KMS-11 (cell line): ENCODE results near the gene TCEANC.

Experiments used
- H2AFZ ChIP-seq: fragments of 200-600 bp; sonication (generic); 2 replicates; pipeline ENCODE4 v1.6.1; 2016; ENCODE audit warnings: antibody characterized with exemption, mixed run types, low read depth
- H3K27ac ChIP-seq: fragments of 200-600 bp; sonication (generic); 2 replicates; pipeline ENCODE4 v1.6.1; 2016; ENCODE audit warnings: mild to moderate bottlenecking, mixed run types
- H3K27me3 ChIP-seq: fragments of 200-600 bp; sonication (generic); 2 replicates; pipeline ENCODE4 v1.6.1; 2017; ENCODE audit warnings: mild to moderate bottlenecking, low read depth, mixed run types, moderate library complexity; ENCODE audit not compliant: insufficient read depth
- H3K36me3 ChIP-seq: fragments of 200-600 bp; sonication (generic); 2 replicates; pipeline ENCODE4 v1.6.1; 2017; ENCODE audit warnings: mild to moderate bottlenecking, mixed run types; ENCODE audit not compliant: insufficient read depth
- H3K4me1 ChIP-seq: fragments of 200-600 bp; sonication (generic); 2 replicates; pipeline ENCODE4 v1.6.1; 2016; ENCODE audit warnings: mild to moderate bottlenecking, low read depth, mixed run types; ENCODE audit not compliant: poor library complexity, severe bottlenecking
- H3K4me2 ChIP-seq: fragments of 200-600 bp; sonication (generic); 2 replicates; pipeline ENCODE4 v1.7.0; 2016; ENCODE audit warnings: mild to moderate bottlenecking, mixed run types
- H3K4me3 ChIP-seq: fragments of 200-600 bp; sonication (generic); IDR thresholded peaks from 2 replicates; pipeline ENCODE4 v1.6.1; 2017; ENCODE audit warnings: low read depth, low read length, mixed read lengths; ENCODE audit not compliant: insufficient read depth
- H3K79me2 ChIP-seq: fragments of 200-600 bp; sonication (generic); 2 replicates; pipeline ENCODE4 v1.6.1; 2016; ENCODE audit warnings: low read depth, mixed run types; ENCODE audit not compliant: insufficient read depth
- H3K9ac ChIP-seq: fragments of 200-600 bp; sonication (generic); 2 replicates; pipeline ENCODE4 v1.6.1; 2016; ENCODE audit warnings: mild to moderate bottlenecking, mixed run types
- H4K20me1 ChIP-seq: fragments of 200-600 bp; sonication (generic); 2 replicates; pipeline ENCODE4 v1.6.1; 2016; ENCODE audit warnings: mild to moderate bottlenecking, mixed run types; ENCODE audit not compliant: insufficient read depth
- TF ChIP-seq, protein P1 (sequence below): fragments of 200-600 bp; sonication (generic); conservative IDR thresholded peaks from 2 replicates; pipeline ENCODE4 v1.6.1; 2017; ENCODE audit warnings: low read depth, mild to moderate bottlenecking, antibody characterized with exemption, low read length, moderate library complexity, mixed read lengths

Gene TCEANC

DNA sequence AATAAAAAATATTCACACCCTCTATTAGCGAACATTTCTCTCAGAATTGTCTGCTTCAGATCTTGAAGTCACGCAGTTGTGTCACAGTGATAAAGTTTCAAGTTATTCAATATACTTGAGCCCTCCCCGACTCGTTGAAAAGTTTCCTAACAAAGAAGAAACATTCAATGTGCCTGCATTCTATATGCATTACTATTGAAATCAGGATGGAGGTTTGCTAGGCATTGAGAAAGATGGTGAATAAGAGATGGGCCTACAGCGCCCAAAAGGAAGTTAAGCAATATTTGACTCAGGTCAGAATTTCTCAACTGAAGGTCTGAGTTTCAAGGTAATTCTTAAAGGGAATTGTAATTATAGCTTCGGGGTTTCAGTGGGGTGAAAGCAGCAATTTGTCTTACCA, 6.1 kb downstream of the TCEANC start:
- no peak overlapping the region for H3K4me3 ChIP-seq

DNA sequence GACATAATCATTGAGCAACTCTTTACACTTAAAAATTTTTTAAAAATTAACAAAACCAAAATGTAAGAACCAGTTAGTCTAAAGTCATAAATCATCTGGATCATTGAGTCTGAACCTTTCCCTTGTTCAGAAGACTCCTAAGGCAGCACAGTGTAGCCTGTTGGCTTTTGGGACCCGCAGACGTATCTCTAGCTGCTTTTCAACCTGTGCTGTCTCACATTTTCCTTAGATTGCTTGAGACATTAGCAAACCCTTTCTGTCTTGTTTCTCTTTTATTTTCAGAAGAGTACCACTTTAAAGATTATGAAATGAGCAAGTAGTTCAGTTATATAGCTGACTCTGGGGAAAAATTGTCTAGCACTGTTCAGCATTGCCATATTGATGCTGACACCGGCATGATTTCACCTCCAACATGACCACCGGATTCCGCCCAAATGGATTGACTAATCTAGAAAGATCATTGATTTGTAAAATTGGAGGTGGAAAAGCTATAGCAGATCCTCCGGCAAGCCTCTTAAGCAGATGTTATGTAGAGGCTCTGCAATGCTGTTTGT, 8.9 kb downstream of the TCEANC start:
- Histone ChIP-seq H3K4me1 (peaks cover 80% of the 10 kb centered on the region), H3K4me2 (peak overlapping the region; percentile 83), H3K4me3 (no peak overlapping the region)

More for the DNA sequence above, 6.1 kb downstream of the TCEANC start:
- Histone ChIP-seq H3K79me2 (peaks cover 4% of the 10 kb centered on the region), H3K4me1 (peaks cover 58% of the 10 kb centered on the region), H3K27ac (peak overlapping the region; percentile 38; the same call in 1 of the 2 replicates), H3K9ac (peak overlapping the region; percentile 11; the same call in 1 of the 2 replicates), H3K36me3 (no peaks in the 10 kb centered on the region), H2AFZ (no peak overlapping the region), H3K27me3 (no peaks in the 10 kb centered on the region), H4K20me1 (no peaks in the 10 kb centered on the region), H3K4me2 (peak overlapping the region; percentile 83)
- TF ChIP-seq, protein P1, sequence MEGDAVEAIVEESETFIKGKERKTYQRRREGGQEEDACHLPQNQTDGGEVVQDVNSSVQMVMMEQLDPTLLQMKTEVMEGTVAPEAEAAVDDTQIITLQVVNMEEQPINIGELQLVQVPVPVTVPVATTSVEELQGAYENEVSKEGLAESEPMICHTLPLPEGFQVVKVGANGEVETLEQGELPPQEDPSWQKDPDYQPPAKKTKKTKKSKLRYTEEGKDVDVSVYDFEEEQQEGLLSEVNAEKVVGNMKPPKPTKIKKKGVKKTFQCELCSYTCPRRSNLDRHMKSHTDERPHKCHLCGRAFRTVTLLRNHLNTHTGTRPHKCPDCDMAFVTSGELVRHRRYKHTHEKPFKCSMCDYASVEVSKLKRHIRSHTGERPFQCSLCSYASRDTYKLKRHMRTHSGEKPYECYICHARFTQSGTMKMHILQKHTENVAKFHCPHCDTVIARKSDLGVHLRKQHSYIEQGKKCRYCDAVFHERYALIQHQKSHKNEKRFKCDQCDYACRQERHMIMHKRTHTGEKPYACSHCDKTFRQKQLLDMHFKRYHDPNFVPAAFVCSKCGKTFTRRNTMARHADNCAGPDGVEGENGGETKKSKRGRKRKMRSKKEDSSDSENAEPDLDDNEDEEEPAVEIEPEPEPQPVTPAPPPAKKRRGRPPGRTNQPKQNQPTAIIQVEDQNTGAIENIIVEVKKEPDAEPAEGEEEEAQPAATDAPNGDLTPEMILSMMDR, result no peak; the same call in 1 of the 2 replicates

DNA sequence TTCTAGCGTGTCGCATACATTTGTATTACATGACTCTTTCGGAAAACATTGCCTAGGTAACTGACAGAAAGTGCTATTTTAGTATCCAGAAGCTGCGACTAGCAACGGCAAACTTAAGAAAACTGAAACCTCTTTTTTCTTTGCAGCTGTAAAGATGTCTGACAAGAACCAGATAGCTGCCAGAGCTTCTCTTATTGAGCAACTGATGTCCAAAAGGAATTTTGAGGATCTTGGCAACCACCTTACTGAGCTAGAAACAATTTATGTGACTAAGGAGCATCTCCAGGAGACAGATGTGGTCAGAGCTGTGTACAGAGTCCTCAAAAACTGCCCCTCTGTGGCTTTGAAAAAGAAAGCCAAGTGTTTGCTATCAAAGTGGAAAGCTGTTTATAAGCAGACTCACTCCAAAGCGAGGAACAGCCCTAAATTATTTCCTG, 9.4 kb downstream of the TCEANC start:
- peak overlapping the region; percentile 98 for H3K27ac ChIP-seq
- H3K79me2 ChIP-seq, result no peaks in the 10 kb centered on the region; the same call in 1 of the 2 replicates
- H3K27me3 ChIP-seq, result no peaks in the 10 kb centered on the region
- peak overlapping the region; percentile 83 for H3K4me2 ChIP-seq
- no peaks in the 10 kb centered on the region for H4K20me1 ChIP-seq
- H2AFZ ChIP-seq, result peak overlapping the region; percentile 51
- peak overlapping the region; percentile 81 for H3K9ac ChIP-seq
- H3K4me3 ChIP-seq, result no peak overlapping the region
- TF ChIP-seq, protein P1, result no peak
- H3K4me1 ChIP-seq, result peaks cover 85% of the 10 kb centered on the region
- H3K36me3 ChIP-seq, result no peaks in the 10 kb centered on the region

More for the DNA sequence above, 8.9 kb downstream of the TCEANC start:
- Histone ChIP-seq H3K27ac (peak overlapping the region; percentile 98), H3K27me3 (no peaks in the 10 kb centered on the region), H2AFZ (peak overlapping the region; percentile 51), H4K20me1 (no peaks in the 10 kb centered on the region), H3K9ac (peak overlapping the region; percentile 81), H3K36me3 (no peaks in the 10 kb centered on the region), H3K79me2 (no peaks in the 10 kb centered on the region; the same call in 1 of the 2 replicates)
- TF ChIP-seq, protein P1, result no peak

DNA sequence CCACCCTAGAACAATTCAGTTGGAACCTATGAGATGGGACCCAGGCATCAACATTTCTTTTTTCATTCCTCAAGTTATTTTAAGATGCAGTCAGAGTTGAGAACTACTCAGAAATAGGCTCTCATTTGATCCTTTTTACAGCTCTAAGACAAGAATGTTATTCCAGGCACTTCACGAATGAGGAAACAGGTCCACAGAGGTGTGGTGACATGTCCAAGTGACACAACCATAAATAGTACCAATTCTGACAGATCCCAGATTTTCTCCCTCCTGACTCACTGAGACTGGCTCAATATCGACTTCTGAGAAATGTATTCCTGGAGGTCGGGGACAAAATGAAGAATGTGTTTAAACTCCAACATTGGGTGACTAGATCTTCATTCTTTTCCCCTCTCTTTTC, 11.1 kb downstream of the TCEANC start:
- Histone ChIP-seq H3K27ac (peak overlapping the region; percentile 98; the same call in 1 of the 2 replicates), H3K9ac (no peak overlapping the region; the same call in 1 of the 2 replicates), H4K20me1 (no peaks in the 10 kb centered on the region), H3K79me2 (no peaks in the 10 kb centered on the region; the same call in 1 of the 2 replicates), H3K4me3 (no peak overlapping the region), H2AFZ (no peak overlapping the region), H3K36me3 (no peaks in the 10 kb centered on the region), H3K27me3 (no peaks in the 10 kb centered on the region), H3K4me1 (peaks cover 93% of the 10 kb centered on the region), H3K4me2 (peak overlapping the region; percentile 83; the same call in 1 of the 2 replicates)
- TF ChIP-seq, protein P1, result no peak
